ENCODE data around the gene GNG7.

GRCh38 chr19:2533686-2534422, 168.6 kb downstream of the GNG7 start:
- TF ChIP-seq, protein P1, sequence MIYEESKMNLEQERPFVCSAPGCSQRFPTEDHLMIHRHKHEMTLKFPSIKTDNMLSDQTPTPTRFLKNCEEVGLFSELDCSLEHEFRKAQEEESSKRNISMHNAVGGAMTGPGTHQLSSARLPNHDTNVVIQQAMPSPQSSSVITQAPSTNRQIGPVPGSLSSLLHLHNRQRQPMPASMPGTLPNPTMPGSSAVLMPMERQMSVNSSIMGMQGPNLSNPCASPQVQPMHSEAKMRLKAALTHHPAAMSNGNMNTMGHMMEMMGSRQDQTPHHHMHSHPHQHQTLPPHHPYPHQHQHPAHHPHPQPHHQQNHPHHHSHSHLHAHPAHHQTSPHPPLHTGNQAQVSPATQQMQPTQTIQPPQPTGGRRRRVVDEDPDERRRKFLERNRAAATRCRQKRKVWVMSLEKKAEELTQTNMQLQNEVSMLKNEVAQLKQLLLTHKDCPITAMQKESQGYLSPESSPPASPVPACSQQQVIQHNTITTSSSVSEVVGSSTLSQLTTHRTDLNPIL (CRISPR knock-in tag; IDR thresholded peaks at IDR 0.05; ENCODE audit: low read depth) = no peak
- TF ChIP-seq, protein P2, sequence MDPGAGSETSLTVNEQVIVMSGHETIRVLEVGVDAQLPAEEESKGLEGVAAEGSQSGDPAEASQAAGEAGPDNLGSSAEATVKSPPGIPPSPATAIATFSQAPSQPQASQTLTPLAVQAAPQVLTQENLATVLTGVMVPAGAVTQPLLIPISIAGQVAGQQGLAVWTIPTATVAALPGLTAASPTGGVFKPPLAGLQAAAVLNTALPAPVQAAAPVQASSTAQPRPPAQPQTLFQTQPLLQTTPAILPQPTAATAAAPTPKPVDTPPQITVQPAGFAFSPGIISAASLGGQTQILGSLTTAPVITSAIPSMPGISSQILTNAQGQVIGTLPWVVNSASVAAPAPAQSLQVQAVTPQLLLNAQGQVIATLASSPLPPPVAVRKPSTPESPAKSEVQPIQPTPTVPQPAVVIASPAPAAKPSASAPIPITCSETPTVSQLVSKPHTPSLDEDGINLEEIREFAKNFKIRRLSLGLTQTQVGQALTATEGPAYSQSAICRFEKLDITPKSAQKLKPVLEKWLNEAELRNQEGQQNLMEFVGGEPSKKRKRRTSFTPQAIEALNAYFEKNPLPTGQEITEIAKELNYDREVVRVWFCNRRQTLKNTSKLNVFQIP (CRISPR knock-in tag; IDR thresholded peaks at IDR 0.05; ENCODE audit: borderline replicate concordance, low read depth) = no peak
- no peak for TF ChIP-seq SNAI2 (CRISPR knock-in tag; IDR thresholded peaks at IDR 0.05)
- TF ChIP-seq, protein P3, sequence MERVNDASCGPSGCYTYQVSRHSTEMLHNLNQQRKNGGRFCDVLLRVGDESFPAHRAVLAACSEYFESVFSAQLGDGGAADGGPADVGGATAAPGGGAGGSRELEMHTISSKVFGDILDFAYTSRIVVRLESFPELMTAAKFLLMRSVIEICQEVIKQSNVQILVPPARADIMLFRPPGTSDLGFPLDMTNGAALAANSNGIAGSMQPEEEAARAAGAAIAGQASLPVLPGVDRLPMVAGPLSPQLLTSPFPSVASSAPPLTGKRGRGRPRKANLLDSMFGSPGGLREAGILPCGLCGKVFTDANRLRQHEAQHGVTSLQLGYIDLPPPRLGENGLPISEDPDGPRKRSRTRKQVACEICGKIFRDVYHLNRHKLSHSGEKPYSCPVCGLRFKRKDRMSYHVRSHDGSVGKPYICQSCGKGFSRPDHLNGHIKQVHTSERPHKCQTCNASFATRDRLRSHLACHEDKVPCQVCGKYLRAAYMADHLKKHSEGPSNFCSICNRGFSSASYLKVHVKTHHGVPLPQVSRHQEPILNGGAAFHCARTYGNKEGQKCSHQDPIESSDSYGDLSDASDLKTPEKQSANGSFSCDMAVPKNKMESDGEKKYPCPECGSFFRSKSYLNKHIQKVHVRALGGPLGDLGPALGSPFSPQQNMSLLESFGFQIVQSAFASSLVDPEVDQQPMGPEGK (CRISPR knock-in tag; IDR thresholded peaks at IDR 0.05; ENCODE audit: borderline replicate concordance) = no peak
